Hepatocyte (in vitro differentiated cells): ENCODE data around the gene ZNF483.

Experiments
- CTCF ChIP-seq: fragments of 200-600 bp; sonication (generic); IDR thresholded peaks from 2 replicates; pipeline ENCODE4 v1.5.1; 2016; ENCODE audit warnings: antibody characterized with exemption, mild to moderate bottlenecking; ENCODE audit not compliant: poor library complexity
- EZH2 ChIP-seq: fragments of 200-600 bp; sonication (generic); IDR thresholded peaks from 2 replicates; pipeline ENCODE4 v1.6.1; 2016; ENCODE audit warnings: antibody characterized with exemption, mild to moderate bottlenecking, borderline replicate concordance
- EZH2phosphoT487 ChIP-seq: fragments of 200-600 bp; sonication (generic); IDR thresholded peaks from one replicate; pipeline ENCODE4 v1.6.1; 2018; ENCODE audit warnings: antibody characterized with exemption, mild to moderate bottlenecking, low read depth, moderate library complexity; ENCODE audit not compliant: unreplicated experiment, severe bottlenecking

GRCh38 chr9:111501005-111501562, 23.9 kb upstream of the ZNF483 start:
- no peak for TF ChIP-seq CTCF
- TF ChIP-seq EZH2phosphoT487, result no peak
- no peak for TF ChIP-seq EZH2
